ENCODE data around the gene FERMT2.

GRCh38 chr14:52929192-52929807, 21.6 kb downstream of the FERMT2 start:
- no peak for TF ChIP-seq POLR2AphosphoS5 (IDR thresholded peaks at IDR 0.05; ENCODE audit: borderline replicate concordance, low read depth, low read length)
- TF ChIP-seq EZH2 (IDR thresholded peaks at IDR 0.05) = no peak

Measured in SK-N-MC (cell line).